ENCODE results near the gene RNF175.

Gene RNF175

GRCh38 chr4:153784166-153784699 lies 24.4 kb upstream of the RNF175 start:
- no peak for DNase-seq

GRCh38 chr4:153782581-153782980 lies 22.8 kb upstream of the RNF175 start:
- no peak for DNase-seq

- no peak for DNase-seq
Measured at GRCh38 chr4:153781717-153782416, 22.0 kb upstream of the RNF175 start.

- DNase-seq, result no peak
Measured at GRCh38 chr4:153781280-153781679, 21.5 kb upstream of the RNF175 start.

GRCh38 chr4:153780876-153781275 lies 21.1 kb upstream of the RNF175 start:
- no peak for DNase-seq

- DNase-seq, result no peak
Measured at GRCh38 chr4:153780221-153780620, 20.4 kb upstream of the RNF175 start.

- no peak for DNase-seq
Measured at GRCh38 chr4:153778383-153778782, 18.6 kb upstream of the RNF175 start.

- no peak for DNase-seq
Measured at GRCh38 chr4:153777421-153777820, 17.6 kb upstream of the RNF175 start.

GRCh38 chr4:153776601-153777000 lies 16.8 kb upstream of the RNF175 start:
- DNase-seq, result no peak

GRCh38 chr4:153773236-153773690 lies 13.4 kb upstream of the RNF175 start:
- no peak for DNase-seq

- no peak for DNase-seq
Measured at GRCh38 chr4:153771046-153771445, 11.2 kb upstream of the RNF175 start.

GRCh38 chr4:153766758-153767157 lies 6.9 kb upstream of the RNF175 start:
- DNase-seq, result no peak

- DNase-seq, result no peak
Measured at GRCh38 chr4:153765894-153766293, 6.1 kb upstream of the RNF175 start.

- DNase-seq, result no peak
Measured at GRCh38 chr4:153764601-153765368, 5.0 kb upstream of the RNF175 start.

- DNase-seq, result no peak
Measured at GRCh38 chr4:153763404-153763803, 3.6 kb upstream of the RNF175 start.

GRCh38 chr4:153758688-153759406 lies 977 bp downstream of the RNF175 start:
- no peak for DNase-seq

GRCh38 chr4:153758136-153758535 lies 1.7 kb downstream of the RNF175 start:
- DNase-seq, result no peak

- no peak for DNase-seq
Measured at GRCh38 chr4:153757407-153757806, 2.4 kb downstream of the RNF175 start.

GRCh38 chr4:153755186-153755585 lies 4.6 kb downstream of the RNF175 start:
- DNase-seq, result no peak

GRCh38 chr4:153750197-153750817 lies 9.5 kb downstream of the RNF175 start:
- DNase-seq, result peak; percentile 28

GRCh38 chr4:153748378-153748777 lies 11.4 kb downstream of the RNF175 start:
- no peak for DNase-seq

GRCh38 chr4:153747406-153747955 lies 12.3 kb downstream of the RNF175 start:
- no peak for DNase-seq

- DNase-seq, result no peak
Measured at GRCh38 chr4:153745651-153746050, 14.2 kb downstream of the RNF175 start.
